ENCODE measurements around the gene SSU72. TPM values are rescaled to one million over a fixed set of nuclear protein-coding genes. Genes with fewer than 3 reads are reported as not detected.
A peak's percentile ranks its signal among the peaks of the same experiment; 100 is the strongest.

Gene SSU72
- polyA plus RNA-seq, 1 donor (not counting 4 experiments of a cell fraction or from before 2014, with no cell fraction given), result 79.7 TPM

GRCh38 chr1:1594602-1595260 lies 20.1 kb upstream of the SSU72 start:
- H2AFZ ChIP-seq (ENCODE audit: control insufficient read depth, low read length), result peak overlapping the region; percentile 71
- peak overlapping the region; percentile 60 for H3K4me2 ChIP-seq (ENCODE audit: control insufficient read depth, extremely low read depth, insufficient read depth, low read depth, low read length)
- peaks cover 10% of the 10 kb centered on the region for H3K4me1 ChIP-seq (ENCODE audit: control insufficient read depth, extremely low read depth, insufficient read depth, low read length)
- H3K27me3 ChIP-seq (ENCODE audit: control insufficient read depth, extremely low read depth, insufficient read depth, low read length), result peaks cover 14% of the 10 kb centered on the region
- H3K36me3 ChIP-seq (ENCODE audit: control insufficient read depth in 2 of 2, extremely low read depth in 1 of 2, insufficient read depth in 2 of 2, low read length in 2 of 2), result no peaks in the 10 kb centered on the region
- H3K9ac ChIP-seq (ENCODE audit: control insufficient read depth, extremely low read depth, insufficient read depth, low read length), result no peak overlapping the region
- H3K4me3 ChIP-seq (ENCODE audit: control insufficient read depth in 2 of 3, extremely low read depth in 1 of 3, insufficient read depth in 2 of 3, low read depth in 1 of 3, low read length in 3 of 3), result peak overlapping the region in 1 of 3 experiments; percentile 4
- no peaks in the 10 kb centered on the region for H3K79me2 ChIP-seq (ENCODE audit: control insufficient read depth, insufficient read depth, low read length)
- dilution Hi-C loops (cut with MboI; ENCODE audit: extremely low pct_ligation_motif_present, low sequenced_read_pairs), result no loop called here
- DNase-seq (ENCODE audit: low read depth, low spot score) (no peak), FAIRE-seq (no peak)
- H3K9me1 ChIP-seq (ENCODE audit: control insufficient read depth, extremely low read depth, insufficient read depth, low read length), result no peaks in the 10 kb centered on the region
- no peak overlapping the region for H3K27ac ChIP-seq (ENCODE audit: control insufficient read depth, insufficient read depth, low read length)
- no peaks in the 10 kb centered on the region for H4K20me1 ChIP-seq (ENCODE audit: control insufficient read depth, extremely low read depth, insufficient read depth, low read length)
- TF ChIP-seq, protein P1, sequence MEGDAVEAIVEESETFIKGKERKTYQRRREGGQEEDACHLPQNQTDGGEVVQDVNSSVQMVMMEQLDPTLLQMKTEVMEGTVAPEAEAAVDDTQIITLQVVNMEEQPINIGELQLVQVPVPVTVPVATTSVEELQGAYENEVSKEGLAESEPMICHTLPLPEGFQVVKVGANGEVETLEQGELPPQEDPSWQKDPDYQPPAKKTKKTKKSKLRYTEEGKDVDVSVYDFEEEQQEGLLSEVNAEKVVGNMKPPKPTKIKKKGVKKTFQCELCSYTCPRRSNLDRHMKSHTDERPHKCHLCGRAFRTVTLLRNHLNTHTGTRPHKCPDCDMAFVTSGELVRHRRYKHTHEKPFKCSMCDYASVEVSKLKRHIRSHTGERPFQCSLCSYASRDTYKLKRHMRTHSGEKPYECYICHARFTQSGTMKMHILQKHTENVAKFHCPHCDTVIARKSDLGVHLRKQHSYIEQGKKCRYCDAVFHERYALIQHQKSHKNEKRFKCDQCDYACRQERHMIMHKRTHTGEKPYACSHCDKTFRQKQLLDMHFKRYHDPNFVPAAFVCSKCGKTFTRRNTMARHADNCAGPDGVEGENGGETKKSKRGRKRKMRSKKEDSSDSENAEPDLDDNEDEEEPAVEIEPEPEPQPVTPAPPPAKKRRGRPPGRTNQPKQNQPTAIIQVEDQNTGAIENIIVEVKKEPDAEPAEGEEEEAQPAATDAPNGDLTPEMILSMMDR (optimal IDR thresholded peaks at IDR 0.05 in 1 of 3, IDR thresholded peaks at IDR 0.05 in 1 of 3, conservative IDR thresholded peaks at IDR 0.05 in 1 of 3; ENCODE audit: extremely low read depth in 1 of 3, insufficient read depth in 2 of 3, low read length in 3 of 3), result no peak
- no peak for TF ChIP-seq EZH2 (IDR thresholded peaks at IDR 0.05; ENCODE audit: low read length)
- H3K9me3 ChIP-seq (ENCODE audit: control insufficient read depth, low read depth, low read length), result no peaks in the 10 kb centered on the region

GRCh38 chr1:1593834-1594601 lies 19.4 kb upstream of the SSU72 start:
- H3K4me3 ChIP-seq (ENCODE audit: control insufficient read depth in 2 of 3, extremely low read depth in 1 of 3, insufficient read depth in 2 of 3, low read depth in 1 of 3, low read length in 3 of 3), result no peak overlapping the region
- H3K27me3 ChIP-seq (ENCODE audit: control insufficient read depth, extremely low read depth, insufficient read depth, low read length), result peaks cover 14% of the 10 kb centered on the region
- H3K4me2 ChIP-seq (ENCODE audit: control insufficient read depth, extremely low read depth, insufficient read depth, low read depth, low read length), result peak overlapping the region; percentile 60
- H3K36me3 ChIP-seq (ENCODE audit: control insufficient read depth in 2 of 2, extremely low read depth in 1 of 2, insufficient read depth in 2 of 2, low read length in 2 of 2), result no peaks in the 10 kb centered on the region
- H3K9ac ChIP-seq (ENCODE audit: control insufficient read depth, extremely low read depth, insufficient read depth, low read length), result no peak overlapping the region
- no peaks in the 10 kb centered on the region for H3K9me3 ChIP-seq (ENCODE audit: control insufficient read depth, low read depth, low read length)
- no peak for FAIRE-seq
- no peaks in the 10 kb centered on the region for H3K9me1 ChIP-seq (ENCODE audit: control insufficient read depth, extremely low read depth, insufficient read depth, low read length)
- H3K27ac ChIP-seq (ENCODE audit: control insufficient read depth, insufficient read depth, low read length), result no peak overlapping the region
- H2AFZ ChIP-seq (ENCODE audit: control insufficient read depth, low read length), result peak overlapping the region; percentile 71
- no peaks in the 10 kb centered on the region for H3K79me2 ChIP-seq (ENCODE audit: control insufficient read depth, insufficient read depth, low read length)
- H3K4me1 ChIP-seq (ENCODE audit: control insufficient read depth, extremely low read depth, insufficient read depth, low read length), result peaks cover 10% of the 10 kb centered on the region
- H4K20me1 ChIP-seq (ENCODE audit: control insufficient read depth, extremely low read depth, insufficient read depth, low read length), result no peaks in the 10 kb centered on the region
- no peak for DNase-seq (ENCODE audit: low read depth, low spot score)
- dilution Hi-C loops (cut with MboI; ENCODE audit: extremely low pct_ligation_motif_present, low sequenced_read_pairs), result no loop called here
- TF ChIP-seq, protein P1 (optimal IDR thresholded peaks at IDR 0.05 in 1 of 3, IDR thresholded peaks at IDR 0.05 in 1 of 3, conservative IDR thresholded peaks at IDR 0.05 in 1 of 3; ENCODE audit: extremely low read depth in 1 of 3, insufficient read depth in 2 of 3, low read length in 3 of 3), result no peak
- TF ChIP-seq EZH2 (IDR thresholded peaks at IDR 0.05; ENCODE audit: low read length), result no peak

All from keratinocyte (primary cell).